Glutamatergic neuron (in vitro differentiated cells): Measurements from ENCODE around the gene ROBO1. TPM values are rescaled to one million over a fixed set of nuclear protein-coding genes. Genes with fewer than 3 reads are reported as not detected.

ENCODE experiments used
- DNase-seq: peaks from one replicate; pipeline ENCODE4 v3.0.0; 2022
- H3K27ac Mint-ChIP-seq: one replicate; pipeline ENCODE4 v1.8.0; 2020; ENCODE audit warnings: mild to moderate bottlenecking, mixed read lengths, inconsistent platforms; ENCODE audit not compliant: unreplicated experiment
- H3K27me3 Mint-ChIP-seq: one replicate; pipeline ENCODE4 v1.8.0; 2020; ENCODE audit warnings: mild to moderate bottlenecking, moderate library complexity, mixed read lengths, inconsistent platforms; ENCODE audit not compliant: unreplicated experiment
- H3K36me3 Mint-ChIP-seq: one replicate; pipeline ENCODE4 v1.8.0; 2020; ENCODE audit warnings: mild to moderate bottlenecking, mixed read lengths, inconsistent platforms; ENCODE audit not compliant: unreplicated experiment
- H3K4me1 Mint-ChIP-seq: one replicate; pipeline ENCODE4 v1.8.0; 2020; ENCODE audit warnings: mild to moderate bottlenecking, low read depth, mixed read lengths, inconsistent platforms; ENCODE audit not compliant: unreplicated experiment
- H3K4me3 Mint-ChIP-seq: one replicate; pipeline ENCODE4 v1.8.0; 2020; ENCODE audit warnings: mild to moderate bottlenecking, mixed read lengths, inconsistent platforms; ENCODE audit not compliant: unreplicated experiment
- H3K9me3 Mint-ChIP-seq: one replicate; pipeline ENCODE4 v1.8.0; 2020; ENCODE audit warnings: mild to moderate bottlenecking, moderate library complexity, mixed read lengths, inconsistent platforms; ENCODE audit not compliant: unreplicated experiment
- total RNA-seq: library from RNA; stranded (reverse); fragmentation: NEBNext Ultra II Directional; extraction: Animal tissue kit (Norgen Biotek cat#: 25700); gene quantifications from one replicate; pipeline ENCODE4 v1.2.1, GENCODE V29; 2021; ENCODE audit not compliant: unreplicated experiment
- TF ChIP-seq, protein P1 (sequence below): fragments of 200-600 bp; sonication (generic); IDR thresholded peaks from one replicate; pipeline ENCODE4 v1.5.0; 2021; ENCODE audit not compliant: partially characterized antibody, unreplicated experiment

ROBO1 gene
- total RNA-seq, 1 donor from 2014 or later = 505 TPM

DNA sequence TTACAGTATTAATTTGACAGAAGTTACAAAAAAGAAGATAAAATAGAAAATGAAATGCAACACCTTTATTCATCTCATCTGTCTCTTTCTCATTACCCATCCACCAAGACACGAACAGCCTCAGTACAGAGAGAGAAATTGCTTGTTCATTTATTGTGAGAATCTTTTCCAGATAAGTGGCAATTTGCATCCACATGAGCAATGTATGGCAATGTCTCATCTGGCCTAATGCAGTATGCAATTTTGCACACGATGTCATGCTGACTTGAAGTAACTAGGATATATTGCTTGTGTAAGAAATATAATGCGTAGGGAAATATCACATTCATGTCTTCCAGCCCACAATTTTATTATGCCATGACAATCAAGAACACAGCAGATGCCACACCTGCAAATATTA lies 866.9 kb downstream of the ROBO1 start:
- DNase-seq = no peak
- H3K4me1 Mint-ChIP-seq = peaks cover 35% of the 10 kb centered on the region
- H3K4me3 Mint-ChIP-seq = no peak overlapping the region
- peaks cover 2% of the 10 kb centered on the region for H3K9me3 Mint-ChIP-seq
- TF ChIP-seq, protein P1, sequence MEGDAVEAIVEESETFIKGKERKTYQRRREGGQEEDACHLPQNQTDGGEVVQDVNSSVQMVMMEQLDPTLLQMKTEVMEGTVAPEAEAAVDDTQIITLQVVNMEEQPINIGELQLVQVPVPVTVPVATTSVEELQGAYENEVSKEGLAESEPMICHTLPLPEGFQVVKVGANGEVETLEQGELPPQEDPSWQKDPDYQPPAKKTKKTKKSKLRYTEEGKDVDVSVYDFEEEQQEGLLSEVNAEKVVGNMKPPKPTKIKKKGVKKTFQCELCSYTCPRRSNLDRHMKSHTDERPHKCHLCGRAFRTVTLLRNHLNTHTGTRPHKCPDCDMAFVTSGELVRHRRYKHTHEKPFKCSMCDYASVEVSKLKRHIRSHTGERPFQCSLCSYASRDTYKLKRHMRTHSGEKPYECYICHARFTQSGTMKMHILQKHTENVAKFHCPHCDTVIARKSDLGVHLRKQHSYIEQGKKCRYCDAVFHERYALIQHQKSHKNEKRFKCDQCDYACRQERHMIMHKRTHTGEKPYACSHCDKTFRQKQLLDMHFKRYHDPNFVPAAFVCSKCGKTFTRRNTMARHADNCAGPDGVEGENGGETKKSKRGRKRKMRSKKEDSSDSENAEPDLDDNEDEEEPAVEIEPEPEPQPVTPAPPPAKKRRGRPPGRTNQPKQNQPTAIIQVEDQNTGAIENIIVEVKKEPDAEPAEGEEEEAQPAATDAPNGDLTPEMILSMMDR = no peak
- peak overlapping the region; percentile 69 for H3K27ac Mint-ChIP-seq
- no peaks in the 10 kb centered on the region for H3K36me3 Mint-ChIP-seq
- no peaks in the 10 kb centered on the region for H3K27me3 Mint-ChIP-seq

DNA sequence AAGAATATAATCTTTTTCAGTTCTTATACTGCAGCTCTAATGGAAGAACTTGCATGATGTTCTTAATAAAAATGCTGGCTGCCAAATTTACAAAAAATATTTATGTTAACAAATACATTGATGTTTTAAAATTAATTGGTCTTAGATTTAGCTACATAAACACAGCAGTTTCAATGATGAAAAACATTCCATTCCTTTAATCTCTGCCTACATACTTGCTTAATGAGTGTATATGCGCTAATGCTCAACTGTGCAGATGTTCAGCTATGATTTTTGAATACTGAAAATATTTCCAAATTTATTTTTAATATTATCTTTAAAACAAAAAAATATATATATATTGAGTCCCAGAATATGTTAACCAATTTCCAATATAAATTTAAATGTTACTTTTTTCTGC lies 867.4 kb downstream of the ROBO1 start:
- Mint-ChIP-seq H3K36me3 (no peaks in the 10 kb centered on the region), H3K27ac (no peak overlapping the region), H3K4me1 (peaks cover 36% of the 10 kb centered on the region), H3K27me3 (no peaks in the 10 kb centered on the region), H3K4me3 (no peak overlapping the region), H3K9me3 (peaks cover 2% of the 10 kb centered on the region)
- TF ChIP-seq, protein P1 = no peak
- DNase-seq = no peak

DNA sequence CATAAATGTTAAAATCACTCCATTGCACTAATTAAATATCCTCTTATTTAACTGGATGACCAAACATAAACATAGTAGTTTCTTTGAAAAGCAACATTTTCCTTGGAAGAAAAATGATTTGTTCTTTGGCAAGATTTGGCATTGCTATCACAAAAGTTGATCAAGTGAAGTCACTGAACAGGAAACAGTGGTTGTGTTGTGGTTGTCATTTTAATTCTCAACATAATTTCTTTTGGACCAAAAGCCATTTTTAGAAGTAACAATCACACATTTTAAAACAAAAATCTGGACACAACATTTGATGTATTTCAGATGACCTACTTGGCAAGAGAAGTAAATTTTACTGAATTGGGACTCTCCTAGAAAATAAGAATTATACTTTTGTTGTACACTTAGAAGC lies 872.3 kb downstream of the ROBO1 start:
- peak overlapping the region; percentile 82 for H3K27ac Mint-ChIP-seq
- no peaks in the 10 kb centered on the region for H3K36me3 Mint-ChIP-seq
- no peak for DNase-seq
- H3K4me3 Mint-ChIP-seq = no peak overlapping the region
- TF ChIP-seq, protein P1 = no peak
- peaks cover 45% of the 10 kb centered on the region for H3K4me1 Mint-ChIP-seq
- H3K9me3 Mint-ChIP-seq = peaks cover 8% of the 10 kb centered on the region
- H3K27me3 Mint-ChIP-seq = no peaks in the 10 kb centered on the region

DNA sequence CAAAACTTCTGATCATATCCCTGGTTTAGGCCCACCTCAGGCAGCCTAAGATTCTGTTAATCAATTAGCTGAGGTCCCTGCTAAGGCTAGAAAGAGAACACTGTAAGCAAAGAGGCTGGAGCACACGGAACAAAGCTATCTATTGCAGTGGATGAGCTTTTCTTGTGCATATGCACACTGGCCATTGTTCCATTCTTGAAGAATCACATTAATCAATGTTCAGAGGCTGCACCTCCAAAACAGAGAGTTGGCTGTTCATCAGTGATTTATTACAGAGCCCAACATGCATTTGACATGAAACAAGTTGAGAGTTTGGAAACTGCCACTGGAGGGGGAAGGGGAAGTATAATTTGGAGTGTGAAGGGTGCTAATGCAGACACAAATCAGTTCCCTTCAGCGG lies 873.0 kb downstream of the ROBO1 start:
- DNase-seq = no peak
- Mint-ChIP-seq H3K36me3 (no peaks in the 10 kb centered on the region), H3K27ac (peak overlapping the region; percentile 96), H3K4me3 (peak overlapping the region; percentile 78), H3K9me3 (peaks cover 8% of the 10 kb centered on the region), H3K4me1 (peaks cover 46% of the 10 kb centered on the region), H3K27me3 (no peaks in the 10 kb centered on the region)
- TF ChIP-seq, protein P1 = no peak

DNA sequence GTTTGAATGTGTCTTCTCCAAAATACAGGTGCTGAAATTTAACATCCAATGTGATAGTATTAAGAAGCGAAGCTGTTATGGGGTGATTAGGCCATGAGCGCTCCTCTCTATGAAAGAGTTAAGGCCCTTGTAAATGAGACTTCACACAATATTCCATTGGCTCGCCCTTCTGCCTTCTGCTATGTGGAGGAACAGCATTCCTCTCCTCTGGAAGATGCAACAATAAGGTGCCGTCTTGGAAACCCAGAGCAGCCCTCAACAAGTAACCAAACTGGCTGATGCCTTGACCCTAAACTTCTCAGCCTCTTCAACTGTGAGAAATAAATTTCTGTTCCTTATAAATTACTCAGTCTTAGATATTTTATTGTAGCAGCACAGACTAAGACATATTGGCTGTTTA lies 874.6 kb downstream of the ROBO1 start:
- Mint-ChIP-seq H3K9me3 (peaks cover 8% of the 10 kb centered on the region), H3K4me1 (peaks cover 52% of the 10 kb centered on the region), H3K27ac (peak overlapping the region; percentile 19), H3K4me3 (no peak overlapping the region), H3K36me3 (no peaks in the 10 kb centered on the region), H3K27me3 (no peaks in the 10 kb centered on the region)
- TF ChIP-seq, protein P1 = no peak
- no peak for DNase-seq
